GM12891 (cell line): ENCODE data around the gene GPR37L1.

ENCODE experiments used
- DNase-seq: peaks from one replicate; pipeline ENCODE4 v3.0.0; 2011; ENCODE audit warnings: low spot score; ENCODE audit not compliant: insufficient read length
- FAIRE-seq: peaks from 2 replicates; lab custom pipeline; 2011; peaks lifted over from hg19 to GRCh38; lab: Jason Lieb, UNC
- PAX5 ChIP-seq: IDR thresholded peaks from 2 replicates; pipeline ENCODE4 v1.6.1; 2011; ENCODE audit warnings: low read length, moderate library complexity, mild to moderate bottlenecking; ENCODE audit not compliant: insufficient read depth, severe bottlenecking
- POLR2A ChIP-seq: IDR thresholded peaks from 2 replicates; pipeline ENCODE4 v1.6.1; 2011; ENCODE audit warnings: low read depth, low read length, control low read depth
- POLR2AphosphoS5 ChIP-seq: IDR thresholded peaks from 2 replicates; pipeline ENCODE4 v1.6.1; 2011; ENCODE audit warnings: low read depth, low read length, control low read depth
- POU2F2 ChIP-seq: IDR thresholded peaks from 2 replicates; pipeline ENCODE4 v1.6.1; 2011; ENCODE audit warnings: low read depth, mild to moderate bottlenecking, control low read depth, low read length, moderate library complexity
- SPI1 ChIP-seq: IDR thresholded peaks from 2 replicates; pipeline ENCODE4 v1.6.1; 2011; ENCODE audit warnings: low read depth, low read length, control low read depth
- TAF1 ChIP-seq: IDR thresholded peaks from 2 replicates; pipeline ENCODE4 v1.6.1; 2011; ENCODE audit warnings: low read depth, low read length, control low read depth

Gene GPR37L1

GRCh38 chr1:202181586-202181985, 58.9 kb downstream of the GPR37L1 start:
- DNase-seq = no peak
- FAIRE-seq = no peak
- TF ChIP-seq SPI1 = no peak

GRCh38 chr1:202182040-202182877, 59.5 kb downstream of the GPR37L1 start:
- no peak for FAIRE-seq

More at GRCh38 chr1:202182040-202182877, 59.5 kb downstream of the GPR37L1 start:
- DNase-seq = no peak
- no peak for TF ChIP-seq TAF1
- TF ChIP-seq PAX5 = no peak
- no peak for TF ChIP-seq POLR2A
- TF ChIP-seq POU2F2 = no peak
- TF ChIP-seq SPI1 = no peak
- TF ChIP-seq POLR2AphosphoS5 = no peak
